Suprapubic skin (tissue), 4 donors: Measurements from ENCODE around the gene FOXE3. TPM values are rescaled to one million over a fixed set of nuclear protein-coding genes. Genes with fewer than 3 reads are reported as not detected.

Experiments
- DNase-seq, 2 donors: peaks; one replicate each; pipeline ENCODE4 v3.0.0-alpha.2; 2019; ENCODE audit warnings: low spot score in 2 of 2
- H3K27ac ChIP-seq: fragments of 200-600 bp; sonication (generic); one replicate; pipeline ENCODE4 v1.5.1; 2019
- H3K27me3 ChIP-seq: fragments of 200-600 bp; sonication (generic); one replicate; pipeline ENCODE4 v1.5.1; 2019
- H3K36me3 ChIP-seq: fragments of 200-600 bp; sonication (generic); one replicate; pipeline ENCODE4 v1.5.1; 2019
- H3K4me1 ChIP-seq: fragments of 200-600 bp; sonication (generic); one replicate; pipeline ENCODE4 v1.5.1; 2019
- H3K4me3 ChIP-seq: fragments of 200-600 bp; sonication (generic); one replicate; pipeline ENCODE4 v1.5.1; 2019; ENCODE audit warnings: mild to moderate bottlenecking
- H3K9me3 ChIP-seq: fragments of 200-600 bp; sonication (generic); one replicate; pipeline ENCODE4 v1.5.1; 2019
- EP300 ChIP-seq: sonication (generic); formaldehyde crosslinking; IDR thresholded peaks from one replicate; pipeline ENCODE4 v1.6.1; 2017; ENCODE audit warnings: antibody characterized with exemption
- POLR2A ChIP-seq, 2 donors: fragments of 450-650 bp; IDR thresholded peaks; one replicate each; pipeline ENCODE4 v1.6.1; 2017; ENCODE audit warnings: antibody characterized with exemption in 2 of 2, mild to moderate bottlenecking in 2 of 2, moderate library complexity in 2 of 2
- POLR2AphosphoS5 ChIP-seq, 3 donors: sonication (generic); formaldehyde crosslinking; IDR thresholded peaks; one replicate each; pipeline ENCODE4 v1.6.1; 2017; ENCODE audit warnings: antibody characterized with exemption in 3 of 3
- WGBS: methylation state at CpG from one replicate; pipeline ENCODE4 v1.1.5; 2018; 5-methylcytosine and 5-hydroxymethylcytosine counted together
- total RNA-seq, 4 donors: library from RNA; depleted of rRNA; stranded (reverse); fragments of >200 nt; gene quantifications; one replicate each; pipeline ENCODE4 v1.1.0, GENCODE V29; 2016
- TF ChIP-seq, protein P1 (sequence below), 2 donors: fragments of 200-600 bp in 1 of 2; fragments of 450-650 bp in 1 of 2; sonication (generic) in 1 of 2; IDR thresholded peaks; one replicate each; pipeline ENCODE4 v1.5.1; 2016 to 2019; ENCODE audit warnings: antibody characterized with exemption in 2 of 2, mild to moderate bottlenecking in 1 of 2, moderate library complexity in 1 of 2

The FOXE3 gene
- total RNA-seq, 4 donors from 2014 or later: not detected

DNA sequence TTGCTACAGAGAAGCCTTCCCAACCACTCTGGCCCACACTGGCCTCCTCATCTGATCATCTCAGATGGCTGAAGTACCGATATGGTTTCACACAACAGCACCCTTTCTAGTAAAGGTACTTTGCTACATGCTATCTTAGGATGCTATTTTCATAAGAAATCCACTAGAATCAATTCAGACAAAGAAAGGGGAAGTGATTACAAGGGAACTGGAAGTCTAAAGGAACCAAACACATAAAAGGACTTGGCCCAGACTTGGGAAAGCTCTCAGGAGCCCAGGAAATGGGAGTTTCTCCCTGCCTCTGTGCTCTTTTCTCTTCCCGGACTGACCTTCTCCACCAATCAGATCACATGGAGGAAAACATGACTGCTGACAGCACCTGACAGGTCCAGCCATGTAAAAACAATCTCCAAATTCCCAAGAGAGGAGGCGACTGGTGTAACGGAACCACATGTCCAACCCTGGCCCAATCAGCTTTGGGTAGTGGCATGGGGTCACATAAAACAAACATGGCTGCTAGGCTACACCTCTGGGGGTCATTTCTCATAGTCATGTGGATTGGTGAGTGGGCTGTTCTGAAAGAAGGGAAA is 12.7 kb upstream of the FOXE3 start:
- WGBS: 83% methylated on average over 4 of the region's 4 CpGs

DNA sequence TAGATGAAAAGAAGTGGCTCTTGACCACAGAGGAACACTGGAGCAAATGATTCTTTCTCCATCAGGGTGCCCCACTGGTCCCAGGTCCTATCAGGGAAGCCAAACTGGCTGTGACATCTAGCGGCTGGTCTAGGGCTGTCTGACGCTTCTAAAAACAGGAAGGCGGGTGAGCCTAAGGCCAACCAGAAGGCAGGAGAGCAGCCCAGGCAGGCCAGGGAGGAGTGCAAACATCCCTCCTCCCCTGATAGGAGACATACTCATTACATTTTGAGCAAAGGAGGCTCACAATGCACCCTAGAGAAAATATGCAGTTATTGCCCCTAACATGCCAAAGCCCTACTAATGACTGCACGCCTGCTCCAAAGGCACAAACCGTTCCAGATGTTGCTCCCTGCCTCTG is 10.4 kb upstream of the FOXE3 start:
- 47% methylated on average over 5 of the region's 5 CpGs for WGBS
- DNase-seq: no peak
- H3K4me3 ChIP-seq: no peak overlapping the region
- H3K27ac ChIP-seq: no peak overlapping the region
- no peaks in the 10 kb centered on the region for H3K9me3 ChIP-seq
- TF ChIP-seq, protein P1, sequence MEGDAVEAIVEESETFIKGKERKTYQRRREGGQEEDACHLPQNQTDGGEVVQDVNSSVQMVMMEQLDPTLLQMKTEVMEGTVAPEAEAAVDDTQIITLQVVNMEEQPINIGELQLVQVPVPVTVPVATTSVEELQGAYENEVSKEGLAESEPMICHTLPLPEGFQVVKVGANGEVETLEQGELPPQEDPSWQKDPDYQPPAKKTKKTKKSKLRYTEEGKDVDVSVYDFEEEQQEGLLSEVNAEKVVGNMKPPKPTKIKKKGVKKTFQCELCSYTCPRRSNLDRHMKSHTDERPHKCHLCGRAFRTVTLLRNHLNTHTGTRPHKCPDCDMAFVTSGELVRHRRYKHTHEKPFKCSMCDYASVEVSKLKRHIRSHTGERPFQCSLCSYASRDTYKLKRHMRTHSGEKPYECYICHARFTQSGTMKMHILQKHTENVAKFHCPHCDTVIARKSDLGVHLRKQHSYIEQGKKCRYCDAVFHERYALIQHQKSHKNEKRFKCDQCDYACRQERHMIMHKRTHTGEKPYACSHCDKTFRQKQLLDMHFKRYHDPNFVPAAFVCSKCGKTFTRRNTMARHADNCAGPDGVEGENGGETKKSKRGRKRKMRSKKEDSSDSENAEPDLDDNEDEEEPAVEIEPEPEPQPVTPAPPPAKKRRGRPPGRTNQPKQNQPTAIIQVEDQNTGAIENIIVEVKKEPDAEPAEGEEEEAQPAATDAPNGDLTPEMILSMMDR (IDR thresholded peaks at IDR 0.05): no peak
- no peak for TF ChIP-seq EP300
- no peak for TF ChIP-seq POLR2A (IDR thresholded peaks at IDR 0.05)
- TF ChIP-seq POLR2AphosphoS5 (IDR thresholded peaks at IDR 0.05): no peak
- no peaks in the 10 kb centered on the region for H3K4me1 ChIP-seq
- H3K27me3 ChIP-seq: no peaks in the 10 kb centered on the region
- no peaks in the 10 kb centered on the region for H3K36me3 ChIP-seq

More for the DNA sequence above, 12.7 kb upstream of the FOXE3 start:
- Histone ChIP-seq H3K4me3 (no peak overlapping the region), H3K27me3 (peaks cover 4% of the 10 kb centered on the region), H3K9me3 (no peaks in the 10 kb centered on the region), H3K36me3 (no peaks in the 10 kb centered on the region), H3K4me1 (no peaks in the 10 kb centered on the region), H3K27ac (no peak overlapping the region)
- no peak for TF ChIP-seq POLR2A (IDR thresholded peaks at IDR 0.05)
- TF ChIP-seq, protein P1 (IDR thresholded peaks at IDR 0.05): no peak
- TF ChIP-seq EP300: no peak
- TF ChIP-seq POLR2AphosphoS5 (IDR thresholded peaks at IDR 0.05): no peak
- no peak for DNase-seq

DNA sequence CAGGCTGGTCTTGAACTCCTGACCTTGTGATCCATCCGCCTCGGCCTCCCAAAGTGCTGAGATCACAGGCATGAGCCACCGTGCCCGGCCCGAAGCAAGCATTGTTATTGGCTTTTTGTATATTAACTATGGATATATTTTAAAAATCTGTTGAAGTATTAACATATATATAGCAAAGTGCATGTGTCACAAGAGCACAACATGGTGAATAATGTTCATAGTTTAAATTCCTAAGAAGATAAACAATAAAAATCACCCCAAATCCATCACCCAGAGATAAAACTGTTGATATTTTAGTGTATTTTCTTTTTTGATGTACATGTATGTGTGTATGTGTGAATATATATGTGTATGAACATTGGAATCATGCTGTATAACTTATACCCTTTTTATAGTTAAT is 9.1 kb upstream of the FOXE3 start:
- Histone ChIP-seq H3K4me3 (no peak overlapping the region), H3K27me3 (no peaks in the 10 kb centered on the region)

DNA sequence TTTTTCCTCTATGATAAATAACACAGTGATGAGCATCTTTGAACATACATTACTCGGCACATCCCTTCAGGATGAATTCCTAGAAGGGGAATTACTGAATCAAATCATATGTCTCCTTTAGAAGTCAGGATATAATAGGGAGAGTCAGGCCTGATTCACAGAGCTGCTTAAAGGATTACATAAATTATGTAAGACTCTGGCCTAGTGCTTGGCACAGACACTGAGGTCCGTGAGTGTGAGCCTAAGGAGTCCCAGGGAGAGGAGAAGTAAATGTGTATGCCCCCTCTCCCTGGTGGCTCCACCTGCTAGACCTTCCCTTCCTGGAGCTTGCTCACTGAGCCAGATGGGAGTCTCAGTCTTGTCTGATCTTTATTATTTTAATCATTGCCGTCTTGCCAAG is 8.6 kb upstream of the FOXE3 start:
- Histone ChIP-seq H3K36me3 (no peaks in the 10 kb centered on the region), H3K27ac (no peak overlapping the region), H3K4me3 (no peak overlapping the region), H3K27me3 (no peaks in the 10 kb centered on the region), H3K4me1 (no peaks in the 10 kb centered on the region), H3K9me3 (no peaks in the 10 kb centered on the region)
- 93% methylated on average over 3 of the region's 3 CpGs for WGBS
- TF ChIP-seq POLR2AphosphoS5 (IDR thresholded peaks at IDR 0.05) (no peak), POLR2A (IDR thresholded peaks at IDR 0.05) (no peak), EP300 (no peak)
- TF ChIP-seq, protein P1 (IDR thresholded peaks at IDR 0.05): no peak
- DNase-seq: no peak

More for the DNA sequence above, 9.1 kb upstream of the FOXE3 start:
- H3K4me1 ChIP-seq: no peaks in the 10 kb centered on the region
- 92% methylated on average over 5 of the region's 5 CpGs for WGBS
- DNase-seq: no peak
- no peaks in the 10 kb centered on the region for H3K36me3 ChIP-seq
- H3K27ac ChIP-seq: no peak overlapping the region
- TF ChIP-seq, protein P1 (IDR thresholded peaks at IDR 0.05): no peak
- TF ChIP-seq POLR2AphosphoS5 (IDR thresholded peaks at IDR 0.05): no peak
- H3K9me3 ChIP-seq: no peaks in the 10 kb centered on the region

DNA sequence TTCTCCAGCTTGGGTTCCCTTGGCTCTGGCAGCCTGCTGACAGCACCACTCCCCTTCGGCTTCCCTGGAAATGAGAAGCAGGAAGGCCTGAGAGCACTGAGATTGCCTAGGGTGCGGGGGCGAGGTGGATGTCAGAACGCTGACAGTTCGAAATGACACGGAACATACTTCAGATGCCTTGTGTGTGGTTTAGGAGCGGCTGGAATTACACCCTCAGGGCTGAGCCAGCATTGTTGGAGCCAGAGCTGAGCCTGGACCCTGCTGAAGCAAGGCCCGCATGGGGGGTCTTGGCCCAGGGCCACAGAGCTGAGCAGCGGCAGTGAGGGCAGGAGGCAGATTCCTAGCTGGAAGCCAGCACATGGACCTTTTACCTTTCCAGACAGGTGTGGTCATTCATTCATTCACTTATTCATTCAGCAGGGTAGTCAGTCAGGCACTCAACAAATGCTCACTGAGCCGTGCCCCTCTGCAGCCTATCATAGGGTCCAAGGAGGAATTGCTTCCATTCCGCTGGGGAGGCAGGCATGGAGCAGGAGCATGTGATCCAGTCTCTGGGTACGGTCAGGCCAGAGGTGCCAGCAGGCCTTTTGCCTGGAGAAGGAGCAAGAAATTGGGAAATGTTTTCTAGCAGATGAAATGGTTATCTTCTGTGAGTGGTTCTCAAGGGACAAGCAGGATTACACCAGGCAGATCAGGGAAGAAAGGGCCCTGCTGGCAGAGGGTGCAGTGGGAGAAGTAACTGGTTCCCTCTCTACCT is 6.6 kb upstream of the FOXE3 start:
- Histone ChIP-seq H3K36me3 (no peaks in the 10 kb centered on the region), H3K4me3 (no peak overlapping the region), H3K4me1 (no peaks in the 10 kb centered on the region), H3K9me3 (no peaks in the 10 kb centered on the region), H3K27ac (no peak overlapping the region), H3K27me3 (no peaks in the 10 kb centered on the region)
- no peak for TF ChIP-seq POLR2AphosphoS5 (IDR thresholded peaks at IDR 0.05)
- DNase-seq: no peak
- WGBS: 41% methylated on average over 12 of the region's 12 CpGs
